GM12874 (cell line): ENCODE results near the gene MYH10.

ENCODE experiments used
- CTCF ChIP-seq: IDR thresholded peaks from 2 replicates; pipeline ENCODE4 v1.5.1; 2011; ENCODE audit warnings: low read depth, mild to moderate bottlenecking, control low read depth, low read length, moderate library complexity; ENCODE audit not compliant: insufficient read depth

The MYH10 gene

GRCh38 chr17:8484465-8484864 lies 146.1 kb downstream of the MYH10 start:
- TF ChIP-seq CTCF = no peak

- no peak for TF ChIP-seq CTCF
Measured at GRCh38 chr17:8482546-8482945, 148.0 kb downstream of the MYH10 start.

GRCh38 chr17:8481703-8482102 lies 148.8 kb downstream of the MYH10 start:
- TF ChIP-seq CTCF = no peak

- TF ChIP-seq CTCF = no peak
Measured at GRCh38 chr17:8481089-8481488, 149.4 kb downstream of the MYH10 start.

- TF ChIP-seq CTCF = no peak
Measured at GRCh38 chr17:8480011-8480976, 150.2 kb downstream of the MYH10 start.

GRCh38 chr17:8479431-8479947 lies 151.0 kb downstream of the MYH10 start:
- TF ChIP-seq CTCF = no peak

GRCh38 chr17:8477715-8478441 lies 152.6 kb downstream of the MYH10 start:
- TF ChIP-seq CTCF = no peak
